ENCODE results near the gene RALGPS1. TPM values are rescaled to one million over a fixed set of nuclear protein-coding genes. Genes with fewer than 3 reads are reported as not detected.

Gene RALGPS1
- total RNA-seq, 2 experiments from 2014 or later: 1.9 to 2.2 TPM

- H3K9me3 Mint-ChIP-seq: no peaks in the 10 kb centered on the region
- H3K4me3 Mint-ChIP-seq: peak overlapping the region; percentile 78
- CTCF ChIA-PET: interaction anchor here (1.0 to 2.1 kb wide), 5 partner anchors 9 to 173 kb away, joined by 3 to 6 read pairs (median 4); partner anchors contain the start of gene SLC2A8
- H3K36me3 Mint-ChIP-seq (ENCODE audit: low read depth): no peaks in the 10 kb centered on the region
- POLR2A ChIA-PET: interaction anchor here (0.7 kb wide), 1 partner anchor 387 kb away, joined by 3 read pairs; no protein-coding TSS in a partner anchor
- peak overlapping the region; percentile 85 for H3K27ac Mint-ChIP-seq
- peaks cover 43% of the 10 kb centered on the region for H3K27me3 Mint-ChIP-seq
- DNase-seq: peak; percentile 79
- H3K4me1 Mint-ChIP-seq: peaks cover 23% of the 10 kb centered on the region
Measured at GRCh38 chr9:127224178-127224882, 309.7 kb downstream of the RALGPS1 start.

GRCh38 chr9:127224883-127225739 is 310.5 kb downstream of the RALGPS1 start:
- H3K9me3 Mint-ChIP-seq: no peaks in the 10 kb centered on the region
- peak; percentile 92 for DNase-seq
- H3K27ac Mint-ChIP-seq: no peak overlapping the region
- H3K4me3 Mint-ChIP-seq: peak overlapping the region; percentile 78
- peaks cover 23% of the 10 kb centered on the region for H3K4me1 Mint-ChIP-seq
- CTCF ChIA-PET: interaction anchor here (1.0 to 2.2 kb wide), 6 partner anchors 9 to 172 kb away, joined by 3 to 6 read pairs (median 5); partner anchors contain the start of gene SLC2A8
- H3K36me3 Mint-ChIP-seq (ENCODE audit: low read depth): no peaks in the 10 kb centered on the region
- peaks cover 43% of the 10 kb centered on the region for H3K27me3 Mint-ChIP-seq
- POLR2A ChIA-PET: no interaction called here

- peaks cover 23% of the 10 kb centered on the region for H3K4me1 Mint-ChIP-seq
- H3K27me3 Mint-ChIP-seq: peaks cover 42% of the 10 kb centered on the region
- ChIA-PET POLR2A (no interaction called here), CTCF (interaction anchor here (1.2 to 2.2 kb wide), 3 partner anchors 11 to 19 kb away, joined by 5 to 6 read pairs (median 6); no protein-coding TSS in a partner anchor)
- peak overlapping the region; percentile 75 for H3K4me3 Mint-ChIP-seq
- no peak overlapping the region for H3K27ac Mint-ChIP-seq
- no peaks in the 10 kb centered on the region for H3K9me3 Mint-ChIP-seq
- no peak for DNase-seq
- no peaks in the 10 kb centered on the region for H3K36me3 Mint-ChIP-seq (ENCODE audit: low read depth)
Measured at GRCh38 chr9:127225801-127226625, 311.4 kb downstream of the RALGPS1 start.

GRCh38 chr9:127229691-127230417 is 315.3 kb downstream of the RALGPS1 start:
- H3K36me3 Mint-ChIP-seq (ENCODE audit: low read depth): no peaks in the 10 kb centered on the region
- H3K27me3 Mint-ChIP-seq: peaks cover 25% of the 10 kb centered on the region
- ChIA-PET POLR2A (no interaction called here), CTCF (interaction anchor here (1.0 kb wide), 1 partner anchor 9 kb away, joined by 5 read pairs; no protein-coding TSS in a partner anchor)
- H3K9me3 Mint-ChIP-seq: no peaks in the 10 kb centered on the region
- no peak overlapping the region for H3K4me3 Mint-ChIP-seq
- H3K27ac Mint-ChIP-seq: no peak overlapping the region
- no peak for DNase-seq
- peaks cover 8% of the 10 kb centered on the region for H3K4me1 Mint-ChIP-seq

- no peaks in the 10 kb centered on the region for H3K9me3 Mint-ChIP-seq
Measured at GRCh38 chr9:127231666-127232065, 317.1 kb downstream of the RALGPS1 start.

GRCh38 chr9:127232833-127233549 is 318.4 kb downstream of the RALGPS1 start:
- no peaks in the 10 kb centered on the region for H3K36me3 Mint-ChIP-seq (ENCODE audit: low read depth)
- no peaks in the 10 kb centered on the region for H3K4me1 Mint-ChIP-seq
- no peak overlapping the region for H3K27ac Mint-ChIP-seq
- CTCF ChIA-PET: no interaction called here
- POLR2A ChIA-PET: no interaction called here
- peaks cover 20% of the 10 kb centered on the region for H3K27me3 Mint-ChIP-seq
- no peaks in the 10 kb centered on the region for H3K9me3 Mint-ChIP-seq
- no peak overlapping the region for H3K4me3 Mint-ChIP-seq
- DNase-seq: no peak

More at GRCh38 chr9:127231666-127232065, 317.1 kb downstream of the RALGPS1 start:
- Mint-ChIP-seq H3K27me3 (peaks cover 22% of the 10 kb centered on the region), H3K4me3 (no peak overlapping the region), H3K27ac (no peak overlapping the region), H3K4me1 (no peaks in the 10 kb centered on the region), H3K36me3 (ENCODE audit: low read depth) (no peaks in the 10 kb centered on the region)
- ChIA-PET POLR2A (no interaction called here), CTCF (no interaction called here)
- DNase-seq: no peak

- Mint-ChIP-seq H3K27ac (no peak overlapping the region), H3K9me3 (no peaks in the 10 kb centered on the region), H3K27me3 (peaks cover 17% of the 10 kb centered on the region), H3K4me3 (no peak overlapping the region), H3K36me3 (ENCODE audit: low read depth) (no peaks in the 10 kb centered on the region), H3K4me1 (no peaks in the 10 kb centered on the region)
- no peak for DNase-seq
- ChIA-PET CTCF (interaction anchor here (1.0 kb wide), 1 partner anchor 9 kb away, joined by 3 read pairs; no protein-coding TSS in a partner anchor), POLR2A (interaction anchor here (0.7 kb wide), 1 partner anchor 154 kb away, joined by 3 read pairs; no protein-coding TSS in a partner anchor)
Measured at GRCh38 chr9:127233550-127233949, 319.0 kb downstream of the RALGPS1 start.

- CTCF ChIA-PET: interaction anchor here (0.6 to 1.0 kb wide), 2 partner anchors 9 to 277 kb away, joined by 3 read pairs; no protein-coding TSS in a partner anchor
- Mint-ChIP-seq H3K4me3 (no peak overlapping the region), H3K27me3 (peaks cover 16% of the 10 kb centered on the region), H3K9me3 (no peaks in the 10 kb centered on the region), H3K27ac (no peak overlapping the region), H3K36me3 (ENCODE audit: low read depth) (no peaks in the 10 kb centered on the region), H3K4me1 (no peaks in the 10 kb centered on the region)
- DNase-seq: no peak
- POLR2A ChIA-PET: interaction anchor here (0.7 kb wide), 1 partner anchor 154 kb away, joined by 3 read pairs; no protein-coding TSS in a partner anchor
Measured at GRCh38 chr9:127233989-127234388, 319.4 kb downstream of the RALGPS1 start.

- DNase-seq: no peak
- no peaks in the 10 kb centered on the region for H3K9me3 Mint-ChIP-seq
- POLR2A ChIA-PET: no interaction called here
- H3K36me3 Mint-ChIP-seq (ENCODE audit: low read depth): no peaks in the 10 kb centered on the region
- H3K27me3 Mint-ChIP-seq: peaks cover 17% of the 10 kb centered on the region
- no peaks in the 10 kb centered on the region for H3K4me1 Mint-ChIP-seq
- CTCF ChIA-PET: no interaction called here
- H3K27ac Mint-ChIP-seq: no peak overlapping the region
- no peak overlapping the region for H3K4me3 Mint-ChIP-seq
Measured at GRCh38 chr9:127237801-127238200, 323.2 kb downstream of the RALGPS1 start.

GRCh38 chr9:127241354-127241753 is 326.8 kb downstream of the RALGPS1 start:
- DNase-seq: no peak
- no peak overlapping the region for H3K27ac Mint-ChIP-seq
- H3K27me3 Mint-ChIP-seq: peaks cover 3% of the 10 kb centered on the region
- POLR2A ChIA-PET: no interaction called here
- no peaks in the 10 kb centered on the region for H3K9me3 Mint-ChIP-seq
- peaks cover 12% of the 10 kb centered on the region for H3K4me1 Mint-ChIP-seq
- no peak overlapping the region for H3K4me3 Mint-ChIP-seq
- H3K36me3 Mint-ChIP-seq (ENCODE audit: low read depth): no peaks in the 10 kb centered on the region
- CTCF ChIA-PET: no interaction called here
